Measurements from ENCODE around the gene FGF21. TPM values are rescaled to one million over a fixed set of nuclear protein-coding genes. Genes with fewer than 3 reads are reported as not detected.

The FGF21 gene
- polyA plus RNA-seq, 2 of the 4 experiments (the other 2 are of a cell fraction) = 0.06 TPM; not detected in 1

GRCh38 chr19:48718711-48719231, 36.6 kb upstream of the FGF21 start:
- POLR2A ChIA-PET = no interaction called here
- TF ChIP-seq BCL3 (IDR thresholded peaks at IDR 0.05) (no peak), MAFK (IDR thresholded peaks at IDR 0.05; ENCODE audit: partially characterized antibody) (no peak), CHD2 (IDR thresholded peaks at IDR 0.05; ENCODE audit: low read length, partially characterized antibody) (no peak), KDM5A (IDR thresholded peaks at IDR 0.05) (no peak), KDM1A (IDR thresholded peaks at IDR 0.05; ENCODE audit: low read depth) (no peak), EHF (CRISPR knock-in tag; IDR thresholded peaks at IDR 0.05) (no peak), CBX2 (IDR thresholded peaks at IDR 0.05; ENCODE audit: borderline replicate concordance, low read depth) (no peak), TP53 (CRISPR knock-in tag; IDR thresholded peaks at IDR 0.05) (no peak), FOSB (CRISPR knock-in tag; IDR thresholded peaks at IDR 0.05) (no peak), JUNB (IDR thresholded peaks at IDR 0.05) (no peak), ZFP36 (IDR thresholded peaks at IDR 0.05; ENCODE audit: borderline replicate concordance, partially characterized antibody) (no peak), FOXS1 (CRISPR knock-in tag; IDR thresholded peaks at IDR 0.05) (no peak)
- TF ChIP-seq, protein P1, sequence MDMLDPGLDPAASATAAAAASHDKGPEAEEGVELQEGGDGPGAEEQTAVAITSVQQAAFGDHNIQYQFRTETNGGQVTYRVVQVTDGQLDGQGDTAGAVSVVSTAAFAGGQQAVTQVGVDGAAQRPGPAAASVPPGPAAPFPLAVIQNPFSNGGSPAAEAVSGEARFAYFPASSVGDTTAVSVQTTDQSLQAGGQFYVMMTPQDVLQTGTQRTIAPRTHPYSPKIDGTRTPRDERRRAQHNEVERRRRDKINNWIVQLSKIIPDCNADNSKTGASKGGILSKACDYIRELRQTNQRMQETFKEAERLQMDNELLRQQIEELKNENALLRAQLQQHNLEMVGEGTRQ (IDR thresholded peaks at IDR 0.05) = no peak
- TF ChIP-seq, protein P2, sequence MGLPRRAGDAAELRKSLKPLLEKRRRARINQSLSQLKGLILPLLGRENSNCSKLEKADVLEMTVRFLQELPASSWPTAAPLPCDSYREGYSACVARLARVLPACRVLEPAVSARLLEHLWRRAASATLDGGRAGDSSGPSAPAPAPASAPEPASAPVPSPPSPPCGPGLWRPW (IDR thresholded peaks at IDR 0.05) = no peak
- ATAC-seq = no peak
- H3K9me3 ChIP-seq = no peaks in the 10 kb centered on the region
- no peak overlapping the region for H3K4me2 ChIP-seq
- no peak for FAIRE-seq
- WGBS (ENCODE audit: missing lambda C conversion rate) = 86% methylated on average over 14 of the region's 15 CpGs
- H3K27ac ChIP-seq = 0 out of 6 replicates have a peak overlapping the region, but pooled peaks of 1 of the 2 experiments have one; percentile 3
- no peak for DNase-seq (ENCODE audit: low read depth in 1 of 2, low spot score in 1 of 2)
- H3K4me1 ChIP-seq = peaks cover 17% of the 10 kb centered on the region
- CTCF ChIA-PET = interaction anchor here (0.6 to 5.4 kb wide), 2 partner anchors 20 to 21 kb away, joined by 3 to 28 read pairs; no protein-coding TSS in a partner anchor
- H3K4me3 ChIP-seq = no peak overlapping the region

GRCh38 chr19:48719263-48720171, 35.8 kb upstream of the FGF21 start, which contains the start of gene MAMSTR:
TSS of gene MAMSTR (minus strand) at chr19:48719725. CDS start at chr19:48719031, 694 bp downstream.
- ATAC-seq (no peak), DNase-seq (ENCODE audit: low read depth in 1 of 2, low spot score in 1 of 2) (no peak)

More at GRCh38 chr19:48719263-48720171, 35.8 kb upstream of the FGF21 start, which contains the start of gene MAMSTR:
- H3K4me1 ChIP-seq = peaks cover 17% of the 10 kb centered on the region
- peak within 1 kb of the TSS; percentile 80 for H3K4me2 ChIP-seq
- WGBS (ENCODE audit: missing lambda C conversion rate) = 91% methylated on average over 19 of the region's 33 CpGs
- TF ChIP-seq CTCF (IDR thresholded peaks at IDR 0.05) = no peak
- no peak for TF ChIP-seq HEYL (CRISPR knock-in tag; IDR thresholded peaks at IDR 0.05)
- TF ChIP-seq HMGXB4 (CRISPR knock-in tag; IDR thresholded peaks at IDR 0.05; ENCODE audit: borderline replicate concordance) = no peak
- H3K27ac ChIP-seq = peak within 1 kb of the TSS; percentile 81 to 88
- H3K4me3 ChIP-seq = peak within 1 kb of the TSS; percentile 53
- no peaks in the 10 kb centered on the region for H3K9me3 ChIP-seq
- POLR2A ChIA-PET = interaction anchor here (1.2 kb wide), 1 partner anchor 180 kb away, joined by 3 read pairs; no protein-coding TSS in a partner anchor
- FAIRE-seq = no peak
- CTCF ChIA-PET = interaction anchor here (1.5 kb wide), 1 partner anchor 44 kb away, joined by 4 read pairs; no protein-coding TSS in a partner anchor

Measured in A549 (cell line).